Trophoblast cell (in vitro differentiated cells and primary cell): ENCODE measurements around the gene ART4.

Experiments
- DNase-seq, 2 donors: peaks; one replicate each; pipeline ENCODE4 v3.0.0-alpha.2; 2016
- H2AFZ ChIP-seq: 2 replicates; pipeline ENCODE4 v1.6.1; 2013; ENCODE audit warnings: low read length, moderate library complexity, mild to moderate bottlenecking; ENCODE audit not compliant: insufficient read depth, poor library complexity
- H2AK5ac ChIP-seq: 2 replicates; pipeline ENCODE4 v1.6.1; 2013; ENCODE audit warnings: mild to moderate bottlenecking, low read length
- H2BK120ac ChIP-seq: 2 replicates; pipeline ENCODE4 v1.6.1; 2013; ENCODE audit warnings: low read length, mild to moderate bottlenecking, moderate library complexity; ENCODE audit not compliant: insufficient read depth, poor library complexity
- H2BK12ac ChIP-seq: 2 replicates; pipeline ENCODE4 v1.6.1; 2013; ENCODE audit warnings: mild to moderate bottlenecking, low read length, moderate library complexity
- H2BK5ac ChIP-seq: 2 replicates; pipeline ENCODE4 v1.6.1; 2013; ENCODE audit warnings: low read length, low read depth, moderate library complexity, mild to moderate bottlenecking; ENCODE audit not compliant: poor library complexity
- H3K14ac ChIP-seq: 2 replicates; pipeline ENCODE4 v1.6.1; 2013; ENCODE audit warnings: mild to moderate bottlenecking, low read length
- H3K18ac ChIP-seq: 2 replicates; pipeline ENCODE4 v1.6.1; 2013; ENCODE audit warnings: mild to moderate bottlenecking, low read length
- H3K23ac ChIP-seq: 2 replicates; pipeline ENCODE4 v1.6.1; 2013; ENCODE audit warnings: low read length
- H3K27ac ChIP-seq: 2 replicates; pipeline ENCODE4 v1.5.1; 2013; ENCODE audit warnings: low read depth, mild to moderate bottlenecking, inconsistent platforms, low read length, moderate library complexity
- H3K27me3 ChIP-seq: 2 replicates; pipeline ENCODE4 v1.6.1; 2013; ENCODE audit warnings: inconsistent platforms, mild to moderate bottlenecking, low read length, moderate library complexity; ENCODE audit not compliant: insufficient read depth
- H3K36me3 ChIP-seq, 2 experiments: 1 replicate in 1 of 2; 2 replicates in 1 of 2; pipeline ENCODE4 v1.6.1; 2013; ENCODE audit warnings: low read length in 2 of 2, mild to moderate bottlenecking in 2 of 2, moderate library complexity in 1 of 2; ENCODE audit not compliant: insufficient read depth in 2 of 2, control insufficient read depth in 1 of 2
- H3K4ac ChIP-seq: 2 replicates; pipeline ENCODE4 v1.6.1; 2013; ENCODE audit warnings: low read depth, mild to moderate bottlenecking, low read length, moderate library complexity
- H3K4me1 ChIP-seq, 2 experiments: 1 replicate in 1 of 2; 2 replicates in 1 of 2; pipeline ENCODE4 v1.6.1; 2013; ENCODE audit warnings: low read length in 2 of 2, mild to moderate bottlenecking in 2 of 2, moderate library complexity in 1 of 2; ENCODE audit not compliant: insufficient read depth in 2 of 2, control insufficient read depth in 1 of 2
- H3K4me2 ChIP-seq: 2 replicates; pipeline ENCODE4 v1.6.1; 2013; ENCODE audit warnings: inconsistent platforms, mild to moderate bottlenecking, low read length, moderate library complexity
- H3K4me3 ChIP-seq: 2 replicates; pipeline ENCODE4 v1.5.1; 2013; ENCODE audit warnings: mild to moderate bottlenecking, low read depth, low read length, inconsistent platforms
- H3K79me1 ChIP-seq: one replicate; pipeline ENCODE4 v1.6.1; 2013; ENCODE audit warnings: low read length
- H3K79me2 ChIP-seq: 2 replicates; pipeline ENCODE4 v1.6.1; 2013; ENCODE audit warnings: low read length, mild to moderate bottlenecking; ENCODE audit not compliant: control insufficient read depth, insufficient read depth, poor library complexity
- H3K9ac ChIP-seq: 2 replicates; pipeline ENCODE4 v1.6.1; 2013; ENCODE audit warnings: mild to moderate bottlenecking, low read length
- H3K9me3 ChIP-seq: 2 replicates; pipeline ENCODE4 v1.6.1; 2013; ENCODE audit warnings: low read depth, mild to moderate bottlenecking, control low read depth, inconsistent platforms, low read length; ENCODE audit not compliant: insufficient read depth
- H4K12ac ChIP-seq: 2 replicates; pipeline ENCODE4 v1.6.1; 2013; ENCODE audit warnings: low read depth, mild to moderate bottlenecking, low read length, moderate library complexity
- H4K8ac ChIP-seq: 2 replicates; pipeline ENCODE4 v1.6.1; 2013; ENCODE audit warnings: low read depth, mild to moderate bottlenecking, low read length, moderate library complexity
- H4K91ac ChIP-seq: one replicate; pipeline ENCODE4 v1.6.1; 2013; ENCODE audit warnings: low read depth, mild to moderate bottlenecking, low read length, moderate library complexity
- WGBS: extraction: QIAGEN DNeasy Blood & Tissue Kit; methylation state at CpG from one replicate; pipeline ENCODE4 v1.1.7; 2013; ENCODE audit warnings: missing lambda C conversion rate; ENCODE audit not compliant: insufficient read length, insufficient coverage; ENCODE audit errors: extremely low coverage; 5-methylcytosine and 5-hydroxymethylcytosine counted together

ART4 gene

DNA sequence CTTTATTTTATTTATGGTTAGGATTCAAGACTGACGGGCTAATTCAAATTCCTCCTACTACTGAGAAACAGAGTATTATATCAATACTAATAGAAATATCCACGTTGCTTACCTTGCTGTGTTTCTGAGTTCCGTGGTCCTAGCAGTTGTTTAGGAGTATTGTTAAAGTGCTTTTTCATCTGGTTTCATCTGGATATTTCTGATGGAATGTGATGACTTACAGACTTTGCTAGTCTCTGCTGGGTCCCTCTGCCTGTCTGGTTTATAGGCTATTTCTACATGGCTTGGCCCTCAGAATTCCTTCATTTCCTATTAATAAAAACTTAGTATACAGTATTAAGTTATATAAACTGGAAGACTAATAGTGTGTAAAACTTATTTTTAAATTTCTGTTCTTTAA lies 29.3 kb downstream of the ART4 start, which contains the start of gene SMCO3:
SMCO3 (minus strand) TSS at position 169 of the 400 bp plus-strand sequence. CDS start 7,502 bp downstream, outside the sequence.
- no peak within 1 kb of the TSS for H3K23ac ChIP-seq
- DNase-seq: no peak
- no peak within 1 kb of the TSS for H3K27ac ChIP-seq
- WGBS: no CpG with 5 or more reads among the region's 3 CpGs
- H3K79me1 ChIP-seq: peaks cover 2% of the 10 kb centered on the region
- H4K12ac ChIP-seq: no peak within 1 kb of the TSS
- no peak within 1 kb of the TSS for H3K4ac ChIP-seq
- H2BK120ac ChIP-seq: peak within 1 kb of the TSS; percentile 60
- no peak within 1 kb of the TSS for H2BK5ac ChIP-seq
- no peak within 1 kb of the TSS for H2AK5ac ChIP-seq
- no peak within 1 kb of the TSS for H4K8ac ChIP-seq
- H2AFZ ChIP-seq: no peak within 1 kb of the TSS
- no peaks in the 10 kb centered on the region for H3K9me3 ChIP-seq
- H3K14ac ChIP-seq: no peak within 1 kb of the TSS
- peaks cover 0 to 4% of the 10 kb centered on the region in 2 experiments for H3K4me1 ChIP-seq
- no peak within 1 kb of the TSS for H3K9ac ChIP-seq
- peak within 1 kb of the TSS; percentile 68 for H4K91ac ChIP-seq
- H3K18ac ChIP-seq: no peak within 1 kb of the TSS
- no peaks in the 10 kb centered on the region for H3K36me3 ChIP-seq
- H2BK12ac ChIP-seq: peak within 1 kb of the TSS; percentile 89
- no peak within 1 kb of the TSS for H3K4me3 ChIP-seq
- H3K4me2 ChIP-seq: no peak within 1 kb of the TSS
- H3K27me3 ChIP-seq: no peaks in the 10 kb centered on the region
- H3K79me2 ChIP-seq: no peaks in the 10 kb centered on the region

DNA sequence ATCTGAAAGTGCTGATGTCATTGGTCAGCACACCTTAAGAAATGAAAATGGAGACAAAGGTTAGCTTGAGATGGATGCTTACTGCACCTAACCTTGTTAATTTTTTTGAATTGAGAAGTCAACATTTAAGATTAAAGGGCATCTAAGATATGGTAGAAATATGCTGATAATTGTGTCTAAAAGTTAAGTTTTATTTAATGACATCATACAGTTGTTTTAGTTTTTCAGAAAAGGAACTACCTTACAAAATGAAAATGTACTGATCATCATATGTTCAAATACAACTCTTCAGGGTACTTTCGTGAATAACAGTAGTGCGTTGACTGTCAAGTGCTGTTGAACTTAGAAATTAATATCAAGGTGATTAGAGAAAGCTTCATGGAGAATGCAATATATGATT lies 31.8 kb downstream of the ART4 start:
- Histone ChIP-seq H2BK5ac (no peak overlapping the region), H3K23ac (no peak overlapping the region), H2AK5ac (no peak overlapping the region), H3K27ac (no peak overlapping the region), H3K79me2 (no peaks in the 10 kb centered on the region), H3K4me2 (no peak overlapping the region), H3K4ac (no peak overlapping the region), H2AFZ (no peak overlapping the region), H3K4me3 (no peak overlapping the region), H3K79me1 (peaks cover 2% of the 10 kb centered on the region), H4K12ac (no peak overlapping the region), H3K9ac (no peak overlapping the region), H4K8ac (no peak overlapping the region), H3K36me3 (no peaks in the 10 kb centered on the region), H3K4me1 (peaks cover 0 to 4% of the 10 kb centered on the region in 2 experiments), H3K14ac (no peak overlapping the region), H3K9me3 (no peaks in the 10 kb centered on the region), H3K27me3 (no peaks in the 10 kb centered on the region), H2BK12ac (no peak overlapping the region), H4K91ac (no peak overlapping the region), H3K18ac (no peak overlapping the region), H2BK120ac (no peak overlapping the region)
- WGBS: no CpG with 5 or more reads among the region's 2 CpGs
- DNase-seq: no peak

DNA sequence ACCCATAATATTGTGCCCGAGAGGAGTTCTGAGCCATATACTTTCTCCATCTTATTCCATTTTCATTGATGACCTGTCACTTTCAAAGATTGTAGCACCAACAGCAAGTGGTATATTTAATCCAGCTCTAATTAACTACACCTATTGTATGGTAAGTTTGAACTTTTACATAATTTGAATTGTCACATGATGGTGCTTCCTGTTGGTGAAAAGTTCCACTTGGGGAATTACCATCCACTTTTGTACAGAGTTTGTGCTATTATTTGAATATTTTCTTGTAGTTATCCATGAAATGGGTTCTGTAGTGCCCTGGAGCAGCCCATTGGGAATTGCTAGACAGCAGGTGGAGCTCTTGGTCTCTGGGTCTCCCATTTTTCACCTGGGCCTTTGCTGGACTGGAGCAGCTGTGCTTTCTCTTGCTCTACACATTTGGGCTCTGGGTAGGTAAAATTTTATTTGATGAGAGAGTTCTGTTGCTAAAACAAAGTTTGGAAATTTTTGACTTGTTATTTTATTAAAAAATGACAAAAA lies 32.3 kb downstream of the ART4 start:
- no peaks in the 10 kb centered on the region for H3K79me2 ChIP-seq
- H4K12ac ChIP-seq: no peak overlapping the region
- H3K18ac ChIP-seq: no peak overlapping the region
- peaks cover 2% of the 10 kb centered on the region for H3K79me1 ChIP-seq
- peaks cover 0 to 4% of the 10 kb centered on the region in 2 experiments for H3K4me1 ChIP-seq
- no peak overlapping the region for H3K27ac ChIP-seq
- H3K4me3 ChIP-seq: no peak overlapping the region
- DNase-seq: peak; percentile 16 to 59
- no peak overlapping the region for H2AK5ac ChIP-seq
- H3K14ac ChIP-seq: no peak overlapping the region
- H3K9me3 ChIP-seq: no peaks in the 10 kb centered on the region
- no peak overlapping the region for H3K9ac ChIP-seq
- H2BK5ac ChIP-seq: no peak overlapping the region
- H3K36me3 ChIP-seq: no peaks in the 10 kb centered on the region
- H2AFZ ChIP-seq: no peak overlapping the region
- no peak overlapping the region for H3K23ac ChIP-seq
- no peak overlapping the region for H3K4ac ChIP-seq
- no peak overlapping the region for H3K4me2 ChIP-seq
- no CpG with 5 or more reads among the region's 1 CpG for WGBS
- H3K27me3 ChIP-seq: no peaks in the 10 kb centered on the region
- no peak overlapping the region for H2BK12ac ChIP-seq
- no peak overlapping the region for H2BK120ac ChIP-seq
- no peak overlapping the region for H4K91ac ChIP-seq
- H4K8ac ChIP-seq: no peak overlapping the region

DNA sequence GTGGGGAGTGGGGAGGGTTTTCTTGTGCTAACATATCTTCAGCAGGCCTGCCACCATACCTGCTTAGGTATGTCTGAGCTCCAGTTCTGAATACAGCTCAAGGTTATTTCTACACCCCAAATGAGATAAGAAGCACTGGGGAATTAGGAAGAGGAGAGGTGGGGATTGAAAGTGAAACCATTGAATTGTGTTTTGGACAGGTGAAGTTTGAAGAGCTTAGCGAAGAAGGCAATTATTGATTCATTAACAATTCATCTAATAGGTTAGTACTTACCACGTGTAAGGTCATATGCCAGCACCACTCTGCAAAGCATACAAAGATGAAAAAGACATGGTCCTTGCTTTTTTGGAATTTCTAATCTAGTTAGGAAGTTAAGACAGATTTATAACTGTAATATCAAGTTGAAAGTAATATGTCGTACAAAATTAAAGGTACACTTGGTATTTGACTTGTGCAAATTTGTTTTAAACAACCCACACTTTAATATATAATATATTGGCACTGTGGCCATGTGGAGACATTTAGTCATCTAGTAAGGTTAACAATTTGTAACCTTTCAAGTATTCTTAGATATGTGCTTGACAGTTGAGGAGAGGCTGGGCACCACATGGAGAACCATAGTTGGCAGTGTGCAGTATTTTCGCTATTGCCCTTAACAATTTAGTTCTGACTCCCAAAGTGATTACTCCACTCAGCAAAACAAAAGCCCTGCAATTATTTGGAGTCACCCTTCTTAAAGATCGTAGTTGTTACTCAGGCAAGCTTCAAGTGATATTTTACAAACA lies 33.0 kb downstream of the ART4 start:
- no peak overlapping the region for H2AK5ac ChIP-seq
- no peak overlapping the region for H2BK5ac ChIP-seq
- no peak overlapping the region for H4K12ac ChIP-seq
- H3K4me3 ChIP-seq: no peak overlapping the region
- peaks cover 2% of the 10 kb centered on the region for H3K79me1 ChIP-seq
- H3K9ac ChIP-seq: no peak overlapping the region
- no peak overlapping the region for H3K4me2 ChIP-seq
- no peak overlapping the region for H4K91ac ChIP-seq
- H3K9me3 ChIP-seq: no peaks in the 10 kb centered on the region
- no peak overlapping the region for H3K27ac ChIP-seq
- H3K14ac ChIP-seq: no peak overlapping the region
- no peak overlapping the region for H3K23ac ChIP-seq
- peaks cover 0 to 4% of the 10 kb centered on the region in 2 experiments for H3K4me1 ChIP-seq
- no peak overlapping the region for H2BK120ac ChIP-seq
- no peak overlapping the region for H3K4ac ChIP-seq
- no peak overlapping the region for H2AFZ ChIP-seq
- no peak overlapping the region for H2BK12ac ChIP-seq
- no peaks in the 10 kb centered on the region for H3K79me2 ChIP-seq
- no peaks in the 10 kb centered on the region for H3K36me3 ChIP-seq
- no CpG with 5 or more reads among the region's 5 CpGs for WGBS
- DNase-seq: no peak
- no peaks in the 10 kb centered on the region for H3K27me3 ChIP-seq
- H4K8ac ChIP-seq: no peak overlapping the region
- no peak overlapping the region for H3K18ac ChIP-seq
